H9 (cell line): Measurements from ENCODE around the gene PLOD1. TPM values are rescaled to one million over a fixed set of nuclear protein-coding genes. Genes with fewer than 3 reads are reported as not detected.
A peak's percentile ranks its signal among the peaks of the same experiment; 100 is the strongest.

Experiments
- DNase-seq: peaks from one replicate; pipeline ENCODE4 v3.0.0-alpha.2; 2017
- H2AFZ ChIP-seq: one replicate; pipeline ENCODE4 v1.6.1; 2013; ENCODE audit warnings: mild to moderate bottlenecking, low read length, control low read depth, moderate library complexity
- H2AK5ac ChIP-seq: 2 replicates; pipeline ENCODE4 v1.6.1; 2013; ENCODE audit warnings: low read length, control low read depth, mixed read lengths; ENCODE audit not compliant: insufficient read length
- H2BK120ac ChIP-seq: one replicate; pipeline ENCODE4 v1.6.1; 2013; ENCODE audit warnings: low read depth, mild to moderate bottlenecking, low read length, control low read depth, inconsistent platforms; ENCODE audit not compliant: poor library complexity, severe bottlenecking
- H2BK12ac ChIP-seq: 2 replicates; pipeline ENCODE4 v1.6.1; 2013; ENCODE audit warnings: low read length, control low read depth, mixed read lengths, low read depth; ENCODE audit not compliant: insufficient read length
- H2BK15ac ChIP-seq: 2 replicates; pipeline ENCODE4 v1.6.1; 2013; ENCODE audit warnings: low read depth, low read length, control low read depth
- H2BK20ac ChIP-seq: one replicate; pipeline ENCODE4 v1.6.1; 2013; ENCODE audit warnings: low read depth, mild to moderate bottlenecking, low read length, control low read depth, inconsistent platforms; ENCODE audit not compliant: poor library complexity, severe bottlenecking
- H2BK5ac ChIP-seq: 2 replicates; pipeline ENCODE4 v1.6.1; 2013; ENCODE audit warnings: low read length, control low read depth, mixed read lengths; ENCODE audit not compliant: insufficient read length
- H3K14ac ChIP-seq: 2 replicates; pipeline ENCODE4 v1.6.1; 2013; ENCODE audit warnings: low read length, control low read depth; ENCODE audit not compliant: insufficient read depth
- H3K18ac ChIP-seq: 2 replicates; pipeline ENCODE4 v1.6.1; 2013; ENCODE audit warnings: low read depth, mild to moderate bottlenecking, mixed read lengths, low read length, control low read depth; ENCODE audit not compliant: insufficient read length
- H3K23ac ChIP-seq: 2 replicates; pipeline ENCODE4 v1.6.1; 2013; ENCODE audit warnings: low read length, control low read depth, mixed read lengths, low read depth; ENCODE audit not compliant: insufficient read length
- H3K23me2 ChIP-seq: 2 replicates; pipeline ENCODE4 v1.6.1; 2013; ENCODE audit warnings: low read depth, mild to moderate bottlenecking, mixed read lengths, low read length, control low read depth; ENCODE audit not compliant: insufficient read length, poor library complexity, severe bottlenecking
- H3K27ac ChIP-seq: 2 replicates; pipeline ENCODE4 v1.5.1; 2013; ENCODE audit warnings: low read length, control low read depth, mixed read lengths, low read depth; ENCODE audit not compliant: insufficient read length
- H3K27me3 ChIP-seq: 2 replicates; pipeline ENCODE4 v1.6.1; 2013; ENCODE audit warnings: low read length, control low read depth, inconsistent platforms; ENCODE audit not compliant: insufficient read depth
- H3K4ac ChIP-seq: 2 replicates; pipeline ENCODE4 v1.6.1; 2013; ENCODE audit warnings: low read depth, mild to moderate bottlenecking, control low read depth, inconsistent platforms, low read length, moderate library complexity
- H3K4me1 ChIP-seq: 2 replicates; pipeline ENCODE4 v1.6.1; 2013; ENCODE audit warnings: low read length, control low read depth, inconsistent platforms; ENCODE audit not compliant: insufficient read depth
- H3K4me2 ChIP-seq: 2 replicates; pipeline ENCODE4 v1.6.1; 2013; ENCODE audit warnings: low read length, control low read depth, mixed read lengths; ENCODE audit not compliant: insufficient read length, insufficient read depth
- H3K56ac ChIP-seq: 2 replicates; pipeline ENCODE4 v1.6.1; 2013; ENCODE audit warnings: low read depth, mild to moderate bottlenecking, mixed read lengths, low read length, control low read depth; ENCODE audit not compliant: insufficient read length
- H3K79me1 ChIP-seq: 2 replicates; pipeline ENCODE4 v1.6.1; 2013; ENCODE audit warnings: low read depth, mild to moderate bottlenecking, moderate library complexity, low read length, control low read depth, inconsistent platforms; ENCODE audit not compliant: insufficient read depth, poor library complexity, severe bottlenecking
- H3K79me2 ChIP-seq: 2 replicates; pipeline ENCODE4 v1.6.1; 2013; ENCODE audit warnings: low read length, control low read depth, inconsistent platforms; ENCODE audit not compliant: insufficient read depth
- H3K9ac ChIP-seq: 2 replicates; pipeline ENCODE4 v1.6.1; 2013; ENCODE audit warnings: low read length, control low read depth, mixed read lengths; ENCODE audit not compliant: insufficient read length; ENCODE audit errors: extremely low read depth
- H3K9me3 ChIP-seq: one replicate; pipeline ENCODE4 v1.6.1; 2013; ENCODE audit warnings: low read depth, low read length, inconsistent platforms; ENCODE audit not compliant: control insufficient read depth
- H3T11ph ChIP-seq: one replicate; pipeline ENCODE4 v1.6.1; 2013; ENCODE audit warnings: mild to moderate bottlenecking, low read length, control low read depth, inconsistent platforms
- H4K20me1 ChIP-seq: one replicate; pipeline ENCODE4 v1.6.1; 2013; ENCODE audit not compliant: control insufficient read depth, insufficient read length, insufficient read depth
- H4K5ac ChIP-seq: 2 replicates; pipeline ENCODE4 v1.6.1; 2013; ENCODE audit warnings: low read depth, mild to moderate bottlenecking, mixed read lengths, low read length, control low read depth; ENCODE audit not compliant: insufficient read length
- H4K8ac ChIP-seq: replicated peaks from 2 replicates; pipeline ENCODE4 v1.6.1; 2013; ENCODE audit warnings: low read length, control low read depth, mixed read lengths, low read depth; ENCODE audit not compliant: insufficient read length
- H4K91ac ChIP-seq: 2 replicates; pipeline ENCODE4 v1.6.1; 2013; ENCODE audit warnings: low read depth, mild to moderate bottlenecking, moderate library complexity, mixed read lengths, low read length, control low read depth; ENCODE audit not compliant: insufficient read length
- H3K27ac Mint-ChIP-seq, 3 experiments: 2 replicates in 2 of 3; 3 replicates in 1 of 3; pipeline ENCODE4 v1.8.0; 2020 to 2021; ENCODE audit warnings: mixed read lengths in 3 of 3, mild to moderate bottlenecking in 1 of 3, moderate library complexity in 1 of 3
- H3K27me3 Mint-ChIP-seq: 2 replicates; pipeline ENCODE4 v1.8.0; 2021; ENCODE audit warnings: low read depth, mild to moderate bottlenecking, moderate library complexity, mixed read lengths
- H3K36me3 Mint-ChIP-seq, 3 experiments: 2 replicates in 2 of 3; 3 replicates in 1 of 3; pipeline ENCODE4 v1.8.0; 2020 to 2021; ENCODE audit warnings: low read depth in 3 of 3, mixed read lengths in 3 of 3; ENCODE audit not compliant: insufficient read depth in 1 of 3
- H3K4me1 Mint-ChIP-seq, 2 experiments: 2 replicates each; pipeline ENCODE4 v1.8.0; 2020; ENCODE audit warnings: mixed read lengths in 2 of 2
- H3K4me3 Mint-ChIP-seq, 2 experiments: 2 replicates in 1 of 2; 3 replicates in 1 of 2; pipeline ENCODE4 v1.8.0; 2020 to 2021; ENCODE audit warnings: mild to moderate bottlenecking in 2 of 2, mixed read lengths in 2 of 2, moderate library complexity in 1 of 2
- H3K9me3 Mint-ChIP-seq, 2 experiments: 2 replicates in 1 of 2; 3 replicates in 1 of 2; pipeline ENCODE4 v1.8.0; 2020; ENCODE audit warnings: mild to moderate bottlenecking in 2 of 2, mixed read lengths in 2 of 2, moderate library complexity in 1 of 2
- WGBS: extraction: QIAGEN DNeasy Blood & Tissue Kit; methylation state at CpG from one replicate; pipeline ENCODE4 v1.1.7; 2013; ENCODE audit warnings: missing lambda C conversion rate, low lambda C conversion rate, mixed read lengths; ENCODE audit not compliant: insufficient read length; ENCODE audit errors: extremely low coverage; 5-methylcytosine and 5-hydroxymethylcytosine counted together
- total RNA-seq: library from RNA; stranded (reverse); gene quantifications from 2 replicates; pipeline ENCODE4 v1.2.1, GENCODE V29; 2021
- TF ChIP-seq, protein P1 (sequence below): fragments of 200-600 bp; sonication (generic); conservative IDR thresholded peaks from 3 replicates; pipeline ENCODE4 v1.8.0; 2021; ENCODE audit warnings: antibody characterized with exemption, mild to moderate bottlenecking

Gene PLOD1
- total RNA-seq, 1 experiment from 2014 or later = 57.0 TPM

DNA sequence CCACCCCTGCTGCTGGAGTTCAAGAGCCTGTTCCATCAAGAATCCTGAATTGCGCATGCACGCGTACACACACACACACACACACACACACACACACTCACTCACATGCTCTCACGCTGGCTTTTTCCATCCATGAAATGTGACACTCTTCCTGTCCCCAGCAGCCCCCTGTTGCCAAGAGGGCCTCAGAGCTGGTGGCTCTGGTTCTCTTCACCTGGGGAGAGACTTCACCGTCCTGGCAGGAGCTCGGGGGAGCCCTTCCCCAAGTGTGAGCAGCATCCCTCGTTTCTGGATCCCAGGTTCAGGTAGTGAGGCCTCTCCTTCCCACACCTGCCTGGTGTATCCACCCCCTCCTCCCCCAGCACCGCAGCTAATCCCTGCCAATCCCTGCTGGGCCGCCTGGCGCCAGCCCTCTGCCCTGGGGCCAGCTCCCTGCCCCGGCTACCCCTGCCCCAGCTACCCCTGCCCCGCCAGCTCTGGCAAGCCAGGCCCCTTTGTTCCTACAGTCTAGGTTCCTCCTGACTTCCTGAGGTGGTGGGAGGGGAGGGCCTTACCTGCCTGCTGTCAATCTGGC, 9.9 kb downstream of the PLOD1 start:
- Histone ChIP-seq H3K27ac (peak overlapping the region; percentile 16), H3K23me2 (no peaks in the 10 kb centered on the region), H3K4me1 (no peaks in the 10 kb centered on the region; the same call in 1 of the 2 replicates), H4K20me1 (peaks cover 4% of the 10 kb centered on the region), H3K4ac (no peak overlapping the region), H3K9ac (no peak overlapping the region), H3K14ac (peak overlapping the region; percentile 45), H2BK15ac (no peak overlapping the region), H3K18ac (no peak overlapping the region), H2AK5ac (no peak overlapping the region), H3K23ac (no peak overlapping the region), H3K56ac (no peak overlapping the region), H2BK12ac (no peak overlapping the region), H2AFZ (no peak overlapping the region), H4K8ac (no peak overlapping the region), H3K79me2 (no peaks in the 10 kb centered on the region), H3K9me3 (no peaks in the 10 kb centered on the region), H2BK120ac (no peak overlapping the region), H3K4me2 (no peak overlapping the region), H4K91ac (no peak overlapping the region), H3T11ph (no peak overlapping the region), H3K79me1 (no peaks in the 10 kb centered on the region), H2BK20ac (no peak overlapping the region), H2BK5ac (no peak overlapping the region), H3K27me3 (no peaks in the 10 kb centered on the region), H4K5ac (no peak overlapping the region)
- peak; percentile 80 for DNase-seq
- Mint-ChIP-seq H3K4me1 (peaks cover 25% of the 10 kb centered on the region in 2 experiments), H3K4me3 (peak overlapping the region; percentile 35 to 66), H3K27ac (peak overlapping the region; percentile 94 to 97 (median 95)), H3K9me3 (peaks cover 2 to 3% of the 10 kb centered on the region in 2 experiments; a peak in 2 of 5 replicates), H3K27me3 (no peaks in the 10 kb centered on the region; the same call in 1 of the 2 replicates), H3K36me3 (peaks cover 17 to 39% (median 23%) of the 10 kb centered on the region in 3 experiments)
- WGBS = no CpG with 5 or more reads among the region's 12 CpGs
- TF ChIP-seq, protein P1, sequence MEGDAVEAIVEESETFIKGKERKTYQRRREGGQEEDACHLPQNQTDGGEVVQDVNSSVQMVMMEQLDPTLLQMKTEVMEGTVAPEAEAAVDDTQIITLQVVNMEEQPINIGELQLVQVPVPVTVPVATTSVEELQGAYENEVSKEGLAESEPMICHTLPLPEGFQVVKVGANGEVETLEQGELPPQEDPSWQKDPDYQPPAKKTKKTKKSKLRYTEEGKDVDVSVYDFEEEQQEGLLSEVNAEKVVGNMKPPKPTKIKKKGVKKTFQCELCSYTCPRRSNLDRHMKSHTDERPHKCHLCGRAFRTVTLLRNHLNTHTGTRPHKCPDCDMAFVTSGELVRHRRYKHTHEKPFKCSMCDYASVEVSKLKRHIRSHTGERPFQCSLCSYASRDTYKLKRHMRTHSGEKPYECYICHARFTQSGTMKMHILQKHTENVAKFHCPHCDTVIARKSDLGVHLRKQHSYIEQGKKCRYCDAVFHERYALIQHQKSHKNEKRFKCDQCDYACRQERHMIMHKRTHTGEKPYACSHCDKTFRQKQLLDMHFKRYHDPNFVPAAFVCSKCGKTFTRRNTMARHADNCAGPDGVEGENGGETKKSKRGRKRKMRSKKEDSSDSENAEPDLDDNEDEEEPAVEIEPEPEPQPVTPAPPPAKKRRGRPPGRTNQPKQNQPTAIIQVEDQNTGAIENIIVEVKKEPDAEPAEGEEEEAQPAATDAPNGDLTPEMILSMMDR = no peak
